GM23338 (cell line): ENCODE results near the gene TBCC. TPM values are rescaled to one million over a fixed set of nuclear protein-coding genes. Genes with fewer than 3 reads are reported as not detected.

Experiments
- ATAC-seq: fragments of 200-7000 bp; cut with Tn5 transposase; 3 replicates; pipeline ENCODE4 v1.9.1; 2020
- DNase-seq: peaks from one replicate; pipeline ENCODE4 v3.0.0-alpha.2; 2015; ENCODE audit warnings: low spot score
- H2AFZ ChIP-seq: fragments of 200-600 bp; sonication (generic); 2 replicates; pipeline ENCODE4 v1.8.0; 2016; ENCODE audit warnings: antibody characterized with exemption, mild to moderate bottlenecking, moderate library complexity
- H3F3A ChIP-seq: fragments of 200-600 bp; sonication (generic); replicated peaks from 2 replicates; pipeline ENCODE4 v1.8.0; 2017; ENCODE audit warnings: antibody characterized with exemption, mixed run types, low read depth
- H3K27ac ChIP-seq: fragments of 200-600 bp; sonication (generic); 2 replicates; pipeline ENCODE4 v1.6.1; 2016; ENCODE audit warnings: low read depth
- H3K27me3 ChIP-seq: fragments of 200-600 bp; sonication (generic); 2 replicates; pipeline ENCODE4 v1.8.0; 2016; ENCODE audit warnings: mild to moderate bottlenecking, mixed run types, moderate library complexity; ENCODE audit not compliant: insufficient read depth
- H3K36me3 ChIP-seq: fragments of 200-600 bp; sonication (generic); 2 replicates; pipeline ENCODE4 v1.8.0; 2016; ENCODE audit warnings: mild to moderate bottlenecking; ENCODE audit not compliant: insufficient read depth
- H3K4me1 ChIP-seq: fragments of 200-600 bp; sonication (generic); 2 replicates; pipeline ENCODE4 v1.8.0; 2016; ENCODE audit warnings: mild to moderate bottlenecking, moderate library complexity; ENCODE audit not compliant: insufficient read depth
- H3K4me2 ChIP-seq: fragments of 200-600 bp; sonication (generic); 2 replicates; pipeline ENCODE4 v1.7.1; 2017; ENCODE audit warnings: mixed run types
- H3K4me3 ChIP-seq: fragments of 200-600 bp; sonication (generic); 2 replicates; pipeline ENCODE4 v1.6.1; 2016; ENCODE audit warnings: mixed run types
- H3K79me2 ChIP-seq: fragments of 200-600 bp; sonication (generic); replicated peaks from 2 replicates; pipeline ENCODE4 v1.8.0; 2017; ENCODE audit warnings: mild to moderate bottlenecking; ENCODE audit not compliant: insufficient read depth
- H3K9me2 ChIP-seq: fragments of 200-600 bp; sonication (generic); 2 replicates; pipeline ENCODE4 v1.8.0; 2017; ENCODE audit not compliant: insufficient read depth
- H4K20me1 ChIP-seq: fragments of 200-600 bp; sonication (generic); replicated peaks from 2 replicates; pipeline ENCODE4 v1.8.0; 2017; ENCODE audit warnings: mild to moderate bottlenecking; ENCODE audit not compliant: insufficient read depth
- H3K27ac Mint-ChIP-seq: 2 replicates; pipeline ENCODE4 v1.8.0; 2020; ENCODE audit warnings: inconsistent platforms, mild to moderate bottlenecking, moderate library complexity, mixed read lengths
- H3K27me3 Mint-ChIP-seq: 3 replicates; pipeline ENCODE4 v1.8.0; 2022; ENCODE audit warnings: low read depth, mild to moderate bottlenecking, moderate library complexity, mixed read lengths, inconsistent platforms; ENCODE audit not compliant: insufficient read depth, poor library complexity
- H3K36me3 Mint-ChIP-seq: 3 replicates; pipeline ENCODE4 v1.8.0; 2021; ENCODE audit warnings: low read depth, mild to moderate bottlenecking, inconsistent platforms, moderate library complexity, mixed read lengths
- H3K4me1 Mint-ChIP-seq: 3 replicates; pipeline ENCODE4 v1.8.0; 2020; ENCODE audit warnings: mild to moderate bottlenecking, inconsistent platforms, mixed read lengths
- H3K4me3 Mint-ChIP-seq: 3 replicates; pipeline ENCODE4 v1.8.0; 2021; ENCODE audit warnings: moderate library complexity, mild to moderate bottlenecking, inconsistent platforms, mixed read lengths
- H3K9me3 Mint-ChIP-seq: 3 replicates; pipeline ENCODE4 v1.8.0; 2020; ENCODE audit warnings: moderate library complexity, mild to moderate bottlenecking, inconsistent platforms, mixed read lengths
- CREB1 ChIP-seq: fragments of 250-450 bp; sonication (Bioruptor Pico); IDR thresholded peaks from 2 replicates; pipeline ENCODE4 v1.5.0; 2020; ENCODE audit warnings: low read depth, mild to moderate bottlenecking, moderate library complexity
- CTCF ChIP-seq, 2 experiments: fragments of 200-600 bp in 1 of 2; sonication (generic) in 1 of 2; conservative IDR thresholded peaks; 2 replicates each; pipeline versions ENCODE4 v1.5.1 to v1.6.1; 2016 to 2017; ENCODE audit warnings: antibody characterized with exemption in 2 of 2, low read depth in 2 of 2, mild to moderate bottlenecking in 2 of 2, moderate library complexity in 1 of 2
- ETS1 ChIP-seq: IDR thresholded peaks from 2 replicates; pipeline ENCODE4 v1.6.1; 2016; ENCODE audit warnings: antibody characterized with exemption
- EZH2 ChIP-seq: fragments of 200-600 bp; sonication (generic); IDR thresholded peaks from one replicate; pipeline ENCODE4 v1.8.0; 2017; ENCODE audit warnings: antibody characterized with exemption, mild to moderate bottlenecking, low read depth; ENCODE audit not compliant: unreplicated experiment
- EZH2phosphoT487 ChIP-seq: fragments of 200-600 bp; sonication (generic); IDR thresholded peaks from one replicate; pipeline ENCODE4 v1.8.1; 2018; ENCODE audit warnings: antibody characterized with exemption; ENCODE audit not compliant: unreplicated experiment
- JUNB ChIP-seq: IDR thresholded peaks from one replicate; pipeline ENCODE4 v1.6.1; 2016; ENCODE audit warnings: antibody characterized with exemption; ENCODE audit not compliant: unreplicated experiment
- NANOG ChIP-seq: IDR thresholded peaks from 2 replicates; pipeline ENCODE4 v1.6.1; 2016; ENCODE audit warnings: antibody characterized with exemption, borderline replicate concordance
- POLR2AphosphoS5 ChIP-seq: IDR thresholded peaks from 2 replicates; pipeline ENCODE4 v1.6.1; 2016; ENCODE audit warnings: antibody characterized with exemption, low read depth
- REST ChIP-seq: IDR thresholded peaks from one replicate; pipeline ENCODE4 v1.6.1; 2018; ENCODE audit warnings: antibody characterized with exemption; ENCODE audit not compliant: unreplicated experiment
- STAT1 ChIP-seq: IDR thresholded peaks from one replicate; pipeline ENCODE4 v1.6.1; 2016; ENCODE audit warnings: antibody characterized with exemption; ENCODE audit not compliant: unreplicated experiment
- ZNF114 ChIP-seq: fragments of 250-450 bp; sonication (Bioruptor Pico); IDR thresholded peaks from 2 replicates; pipeline ENCODE4 v1.5.0; 2020; ENCODE audit warnings: mild to moderate bottlenecking, moderate library complexity
- ZNF331 ChIP-seq: fragments of 250-450 bp; sonication (Bioruptor Pico); IDR thresholded peaks from 2 replicates; pipeline ENCODE4 v1.5.0; 2020; ENCODE audit warnings: low read depth, mild to moderate bottlenecking, moderate library complexity
- ZNF462 ChIP-seq: fragments of 250-450 bp; sonication (Bioruptor Pico); IDR thresholded peaks from 2 replicates; pipeline ENCODE4 v1.5.0; 2020; ENCODE audit warnings: mild to moderate bottlenecking, moderate library complexity
- polyA plus RNA-seq: library from polyadenylated mRNA; unstranded; fragments of >200 nt; fragmentation: Nextera tagmentation; extraction: Ambion mirVana; gene quantifications from 2 replicates; pipeline ENCODE4 v1.2.1, GENCODE V29; 2016
- total RNA-seq: library from RNA; depleted of rRNA; stranded (reverse); fragments of >200 nt; shearing (Covaris generic); gene quantifications from 2 replicates; pipeline ENCODE4 v1.2.3, GENCODE V29; 2014

TBCC gene
- total and polyA plus RNA-seq, 2 experiments from 2014 or later, result 45.0 to 48.3 TPM

- Histone ChIP-seq H3K27ac (no peak overlapping the region; the same call in 1 of the 2 replicates), H2AFZ (no peak overlapping the region), H3K4me1 (peaks cover 31% of the 10 kb centered on the region), H3K4me3 (no peak overlapping the region), H3K36me3 (no peaks in the 10 kb centered on the region), H3K27me3 (no peaks in the 10 kb centered on the region), H4K20me1 (no peaks in the 10 kb centered on the region; the same call in 1 of the 2 replicates), H3F3A (peaks cover 10% of the 10 kb centered on the region), H3K79me2 (peaks cover 22% of the 10 kb centered on the region), H3K9me2 (no peaks in the 10 kb centered on the region), H3K4me2 (no peak overlapping the region)
- peaks cover 51% of the 10 kb centered on the region for H3K4me1 Mint-ChIP-seq
- no peaks in the 10 kb centered on the region for H3K9me3 Mint-ChIP-seq
- H3K27ac Mint-ChIP-seq, result no peak overlapping the region
- peaks cover 11% of the 10 kb centered on the region for H3K36me3 Mint-ChIP-seq
- no peak overlapping the region for H3K4me3 Mint-ChIP-seq
- ATAC-seq, result no peak
- TF ChIP-seq CREB1 (no peak), EZH2 (no peak), ZNF462 (CRISPR knock-in tag) (no peak), ZNF331 (CRISPR knock-in tag) (no peak), ETS1 (no peak), REST (no peak), STAT1 (no peak), EZH2phosphoT487 (no peak), ZNF114 (CRISPR knock-in tag) (no peak), JUNB (no peak), NANOG (no peak), CTCF (conservative IDR thresholded peaks at IDR 0.05; ENCODE audit: low read depth in 2 of 2) (no peak), POLR2AphosphoS5 (no peak)
- H3K27me3 Mint-ChIP-seq, result peaks cover 1% of the 10 kb centered on the region
- no peak for DNase-seq
Observed at GRCh38 chr6:42754759-42755158, 8.9 kb upstream of the TBCC start.
